A673 (cell line): ENCODE results near the gene HCRTR2. TPM values are rescaled to one million over a fixed set of nuclear protein-coding genes. Genes with fewer than 3 reads are reported as not detected.
A peak's percentile ranks its signal among the peaks of the same experiment; 100 is the strongest.
"Not testable (repeated sequence)": the region's sequence is repeated elsewhere in the genome, so short reads cannot be mapped to it uniquely, and the experiment has no call there.

Source experiments
- BruUV-seq: library from RNA; stranded (reverse); fragments of 400-500 nt; replicated peaks from 2 replicates; lab custom pipeline; 2021; lab: Mats Ljungman, UMichigan
- CTCF ChIA-PET: fragments of 300-600 bp; sonication (Branson Sonifier 250); formaldehyde crosslinking; loops from one replicate; lab custom pipeline; 2022; ENCODE audit warnings: antibody characterized with exemption; lab: Charles Lee
- POLR2A ChIA-PET: fragments of 300-600 bp; sonication (Branson Sonifier 250); formaldehyde crosslinking; loops from one replicate; lab custom pipeline; 2022; ENCODE audit warnings: antibody characterized with exemption; ENCODE audit not compliant: low non-redundant PET; lab: Charles Lee
- DNase-seq: peaks from one replicate; pipeline ENCODE4 v3.0.0-alpha.2; 2015; ENCODE audit warnings: low spot score
- H3K27ac ChIP-seq: fragments of 200-600 bp; sonication (generic); 2 replicates; pipeline ENCODE4 v1.5.1; 2016; ENCODE audit warnings: mixed run types, low read depth, mild to moderate bottlenecking, mixed read lengths, antibody characterized with exemption, low read length; ENCODE audit not compliant: poor library complexity, severe bottlenecking
- H3K27me3 ChIP-seq: fragments of 200-600 bp; sonication (generic); replicated peaks from 2 replicates; pipeline ENCODE4 v1.6.1; 2017; ENCODE audit warnings: mixed run types, low read depth, mild to moderate bottlenecking, mixed read lengths, antibody characterized with exemption, low read length; ENCODE audit not compliant: insufficient read depth, poor library complexity
- H3K36me3 ChIP-seq: fragments of 200-600 bp; sonication (generic); 2 replicates; pipeline ENCODE4 v1.6.1; 2016; ENCODE audit warnings: mixed run types, mild to moderate bottlenecking, mixed read lengths, antibody characterized with exemption, low read length; ENCODE audit not compliant: insufficient read depth, poor library complexity, severe bottlenecking
- H3K4me1 ChIP-seq: fragments of 200-600 bp; sonication (generic); 2 replicates; pipeline ENCODE4 v1.6.1; 2017; ENCODE audit warnings: mixed run types, mild to moderate bottlenecking, mixed read lengths, antibody characterized with exemption, low read length; ENCODE audit not compliant: insufficient read depth, poor library complexity, severe bottlenecking
- H3K4me3 ChIP-seq: fragments of 200-600 bp; sonication (generic); 2 replicates; pipeline ENCODE4 v1.5.1; 2016; ENCODE audit warnings: low read depth, mixed run types, mild to moderate bottlenecking, mixed read lengths, low read length; ENCODE audit not compliant: poor library complexity, severe bottlenecking
- H3K9me3 ChIP-seq: fragments of 200-600 bp; sonication (generic); 2 replicates; pipeline ENCODE4 v1.6.1; 2016; ENCODE audit warnings: mixed run types, low read depth, mild to moderate bottlenecking, mixed read lengths, antibody characterized with exemption, low read length; ENCODE audit not compliant: poor library complexity, severe bottlenecking
- CTCF ChIP-seq: fragments of 300-800, 200-600 bp; sonication (generic); conservative IDR thresholded peaks from 2 replicates; pipeline ENCODE4 v1.5.1; 2017; ENCODE audit warnings: low read depth, mild to moderate bottlenecking, antibody characterized with exemption, low read length, moderate library complexity, mixed read lengths
- EZH2 ChIP-seq: fragments of 200-600 bp; sonication (generic); IDR thresholded peaks from 2 replicates; pipeline ENCODE4 v1.6.1; 2017; ENCODE audit warnings: borderline replicate concordance, low read depth, mild to moderate bottlenecking, mixed read lengths, antibody characterized with exemption, low read length; ENCODE audit not compliant: poor library complexity, severe bottlenecking
- intact Hi-C: fragments of 100-400 bp; cut with micrococcal nuclease; formaldehyde crosslinking; loops from one replicate; pipeline ENCODE4 v1.10.0; 2022; ENCODE audit not compliant: unreplicated experiment
- total RNA-seq: library from RNA; stranded (reverse); gene quantifications from 2 replicates; pipeline ENCODE4 v1.2.3, GENCODE V29; 2021

Gene HCRTR2
- total RNA-seq, 1 experiment from 2014 or later: not detected

- ChIA-PET CTCF (no interaction called here), POLR2A (no interaction called here)
- peak; percentile 34 for DNase-seq
- BruUV-seq: no TSS peak
- H3K4me3 ChIP-seq: no peak overlapping the region
- intact Hi-C loops: loop anchor here (5.0 kb wide), 2 partner anchors 649 to 999 kb away; no protein-coding TSS in a partner anchor
- TF ChIP-seq CTCF: peak; percentile 61
- no peak for TF ChIP-seq EZH2
- H3K27ac ChIP-seq: no peak overlapping the region
- no peaks in the 10 kb centered on the region for H3K36me3 ChIP-seq
- no peaks in the 10 kb centered on the region for H3K9me3 ChIP-seq
- H3K4me1 ChIP-seq: no peaks in the 10 kb centered on the region
- H3K27me3 ChIP-seq: no peaks in the 10 kb centered on the region
Observed at GRCh38 chr6:55293116-55293515, 118.8 kb downstream of the HCRTR2 start.

- H3K27me3 ChIP-seq: not testable (repeated sequence)
Observed at GRCh38 chr6:55297214-55297613, 122.9 kb downstream of the HCRTR2 start.

GRCh38 chr6:55299286-55299985 is 125.1 kb downstream of the HCRTR2 start:
- TF ChIP-seq CTCF (no peak), EZH2 (no peak)
- DNase-seq: no peak
- intact Hi-C loops: no loop called here
- Histone ChIP-seq H3K27me3 (no peaks in the 10 kb centered on the region), H3K4me1 (no peaks in the 10 kb centered on the region), H3K27ac (no peak overlapping the region), H3K36me3 (no peaks in the 10 kb centered on the region), H3K4me3 (no peak overlapping the region), H3K9me3 (no peaks in the 10 kb centered on the region)
- POLR2A ChIA-PET: no interaction called here
- no TSS peak for BruUV-seq
- CTCF ChIA-PET: no interaction called here

More at GRCh38 chr6:55297214-55297613, 122.9 kb downstream of the HCRTR2 start:
- BruUV-seq, H3K27ac ChIP-seq, DNase-seq, CTCF ChIA-PET, intact Hi-C loops, H3K4me3 ChIP-seq, H3K9me3 ChIP-seq, POLR2A ChIA-PET, H3K4me1 ChIP-seq, H3K36me3 ChIP-seq: not testable (repeated sequence)

- BruUV-seq: no TSS peak
- intact Hi-C loops: no loop called here
Observed at GRCh38 chr6:55304747-55305146, 130.4 kb downstream of the HCRTR2 start.

More at GRCh38 chr6:55304747-55305146, 130.4 kb downstream of the HCRTR2 start:
- Histone ChIP-seq H3K4me1 (no peaks in the 10 kb centered on the region), H3K9me3 (no peaks in the 10 kb centered on the region), H3K27me3 (no peaks in the 10 kb centered on the region), H3K36me3 (no peaks in the 10 kb centered on the region), H3K4me3 (no peak overlapping the region), H3K27ac (no peak overlapping the region)
- POLR2A ChIA-PET: no interaction called here
- TF ChIP-seq EZH2 (no peak), CTCF (no peak)
- DNase-seq: no peak
- CTCF ChIA-PET: no interaction called here
